A549 (cell line): Measurements from ENCODE around the gene OTX1.

Experiments used
- BHLHE40 ChIP-seq: IDR thresholded peaks from 2 replicates; pipeline ENCODE4 v1.6.1; 2012; ENCODE audit warnings: low read depth, low read length, inconsistent platforms
- CBX2 ChIP-seq: fragments of 200-600 bp; sonication (generic); IDR thresholded peaks from 2 replicates; pipeline ENCODE4 v1.6.1; 2016; ENCODE audit warnings: low read depth, mild to moderate bottlenecking, borderline replicate concordance
- CHD4 ChIP-seq: fragments of 200-600 bp; sonication (generic); IDR thresholded peaks from 2 replicates; pipeline ENCODE4 v1.6.1; 2016; ENCODE audit warnings: antibody characterized with exemption, mild to moderate bottlenecking, borderline replicate concordance
- ESRRA ChIP-seq: fragments of 150-350 bp; IDR thresholded peaks from 2 replicates; pipeline ENCODE4 v1.6.1; 2014; ENCODE audit warnings: mild to moderate bottlenecking, low read length, borderline replicate concordance
- FOSL2 ChIP-seq, 2 experiments: fragments of 450-650 bp in 1 of 2; fragments of >200 bp in 1 of 2; sonication (Bioruptor Twin) in 1 of 2; formaldehyde crosslinking; IDR thresholded peaks; 2 replicates each; pipeline versions ENCODE4 v1.5.0 to v1.6.1; 2016 to 2020; ENCODE audit warnings: mild to moderate bottlenecking in 1 of 2, moderate library complexity in 1 of 2
- NR3C1 ChIP-seq: fragments of >200 bp; sonication (Bioruptor Twin); formaldehyde crosslinking; IDR thresholded peaks from 3 replicates; pipeline ENCODE4 v1.6.1; 2017
- POLR2A ChIP-seq: IDR thresholded peaks from 2 replicates; pipeline ENCODE4 v1.6.1; 2012; ENCODE audit warnings: mild to moderate bottlenecking, low read length
- SMC3 ChIP-seq: fragments of >200 bp; sonication (Bioruptor Twin); formaldehyde crosslinking; IDR thresholded peaks from 3 replicates; pipeline ENCODE4 v1.6.1; 2018; ENCODE audit warnings: inconsistent platforms
- TF ChIP-seq, protein P1 (sequence below): fragments of >200 bp; sonication (Bioruptor Twin); formaldehyde crosslinking; IDR thresholded peaks from 3 replicates; pipeline ENCODE4 v1.5.1; 2016

DNA sequence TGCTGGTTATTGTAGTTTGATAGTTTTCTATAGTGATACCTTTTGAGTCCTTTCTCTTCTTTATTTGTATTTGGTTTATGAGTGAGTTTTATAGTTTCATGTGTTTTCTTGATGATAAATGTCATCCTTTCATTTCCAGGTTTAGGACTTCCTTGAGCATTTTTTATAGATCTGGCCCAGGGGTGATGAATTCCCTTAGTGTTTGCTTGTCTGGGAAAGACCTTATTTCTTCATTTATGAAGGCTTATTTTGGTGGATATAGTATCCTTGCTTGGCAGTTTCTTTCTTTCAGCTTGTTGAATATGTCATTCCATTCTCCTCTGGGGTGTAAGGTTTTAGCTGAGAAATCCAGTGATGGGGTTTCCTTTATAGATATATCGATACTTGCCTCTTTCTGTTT is 53.9 kb downstream of the OTX1 start:
- no peak for TF ChIP-seq CBX2
- TF ChIP-seq CHD4, result no peak
- TF ChIP-seq, protein P1, sequence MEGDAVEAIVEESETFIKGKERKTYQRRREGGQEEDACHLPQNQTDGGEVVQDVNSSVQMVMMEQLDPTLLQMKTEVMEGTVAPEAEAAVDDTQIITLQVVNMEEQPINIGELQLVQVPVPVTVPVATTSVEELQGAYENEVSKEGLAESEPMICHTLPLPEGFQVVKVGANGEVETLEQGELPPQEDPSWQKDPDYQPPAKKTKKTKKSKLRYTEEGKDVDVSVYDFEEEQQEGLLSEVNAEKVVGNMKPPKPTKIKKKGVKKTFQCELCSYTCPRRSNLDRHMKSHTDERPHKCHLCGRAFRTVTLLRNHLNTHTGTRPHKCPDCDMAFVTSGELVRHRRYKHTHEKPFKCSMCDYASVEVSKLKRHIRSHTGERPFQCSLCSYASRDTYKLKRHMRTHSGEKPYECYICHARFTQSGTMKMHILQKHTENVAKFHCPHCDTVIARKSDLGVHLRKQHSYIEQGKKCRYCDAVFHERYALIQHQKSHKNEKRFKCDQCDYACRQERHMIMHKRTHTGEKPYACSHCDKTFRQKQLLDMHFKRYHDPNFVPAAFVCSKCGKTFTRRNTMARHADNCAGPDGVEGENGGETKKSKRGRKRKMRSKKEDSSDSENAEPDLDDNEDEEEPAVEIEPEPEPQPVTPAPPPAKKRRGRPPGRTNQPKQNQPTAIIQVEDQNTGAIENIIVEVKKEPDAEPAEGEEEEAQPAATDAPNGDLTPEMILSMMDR, result no peak
- no peak for TF ChIP-seq BHLHE40
- no peak for TF ChIP-seq POLR2A
- no peak for TF ChIP-seq ESRRA
- no peak for TF ChIP-seq NR3C1
- TF ChIP-seq FOSL2 (IDR thresholded peaks at IDR 0.05), result no peak
- no peak for TF ChIP-seq FOSL2 (CRISPR knock-in tag; IDR thresholded peaks at IDR 0.05)
- TF ChIP-seq SMC3, result no peak
